Gastrocnemius medialis (tissue), 4 donors: ENCODE measurements around the gene ACTL10.

Source experiments
- CTCF ChIP-seq, 5 experiments: fragments of 450-650 bp in 3 of 5; fragments of 200-600 bp in 2 of 5; sonication (generic) in 2 of 5; IDR thresholded peaks in 4 of 5; conservative IDR thresholded peaks in 1 of 5; 1 replicate in 4 of 5; 2 replicates in 1 of 5; pipeline ENCODE4 v1.5.1; 2016 to 2019; ENCODE audit warnings: antibody characterized with exemption in 5 of 5, mild to moderate bottlenecking in 3 of 5, moderate library complexity in 3 of 5
- POLR2A ChIP-seq, 2 donors: fragments of 450-650 bp; IDR thresholded peaks; one replicate each; pipeline ENCODE4 v1.6.1; 2017; ENCODE audit warnings: antibody characterized with exemption in 2 of 2, mild to moderate bottlenecking in 2 of 2, moderate library complexity in 2 of 2

GRCh38 chr20:33644313-33645071, 22.3 kb upstream of the ACTL10 start:
- no peak for TF ChIP-seq POLR2A (IDR thresholded peaks at IDR 0.05)
- no peak for TF ChIP-seq CTCF (IDR thresholded peaks at IDR 0.05 in 4 of 5, conservative IDR thresholded peaks at IDR 0.05 in 1 of 5)
